ENCODE results near the gene ANKRD11.

DNA sequence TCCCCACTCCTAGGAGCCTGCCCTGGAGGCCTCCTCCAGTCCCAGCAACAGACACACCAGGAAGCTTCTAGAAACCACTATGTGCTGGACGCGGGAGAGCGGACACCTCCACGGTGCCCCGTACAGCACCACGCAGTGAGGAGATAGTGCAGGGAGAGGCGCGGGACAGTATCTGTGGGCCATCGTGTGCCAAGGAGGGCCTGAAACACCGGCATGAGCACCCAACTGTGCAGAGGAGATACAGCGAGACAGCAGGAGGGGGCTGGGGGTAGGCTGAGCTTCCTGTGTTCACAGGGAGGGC, 215.1 kb downstream of the ANKRD11 start:
- TF ChIP-seq, protein P1, sequence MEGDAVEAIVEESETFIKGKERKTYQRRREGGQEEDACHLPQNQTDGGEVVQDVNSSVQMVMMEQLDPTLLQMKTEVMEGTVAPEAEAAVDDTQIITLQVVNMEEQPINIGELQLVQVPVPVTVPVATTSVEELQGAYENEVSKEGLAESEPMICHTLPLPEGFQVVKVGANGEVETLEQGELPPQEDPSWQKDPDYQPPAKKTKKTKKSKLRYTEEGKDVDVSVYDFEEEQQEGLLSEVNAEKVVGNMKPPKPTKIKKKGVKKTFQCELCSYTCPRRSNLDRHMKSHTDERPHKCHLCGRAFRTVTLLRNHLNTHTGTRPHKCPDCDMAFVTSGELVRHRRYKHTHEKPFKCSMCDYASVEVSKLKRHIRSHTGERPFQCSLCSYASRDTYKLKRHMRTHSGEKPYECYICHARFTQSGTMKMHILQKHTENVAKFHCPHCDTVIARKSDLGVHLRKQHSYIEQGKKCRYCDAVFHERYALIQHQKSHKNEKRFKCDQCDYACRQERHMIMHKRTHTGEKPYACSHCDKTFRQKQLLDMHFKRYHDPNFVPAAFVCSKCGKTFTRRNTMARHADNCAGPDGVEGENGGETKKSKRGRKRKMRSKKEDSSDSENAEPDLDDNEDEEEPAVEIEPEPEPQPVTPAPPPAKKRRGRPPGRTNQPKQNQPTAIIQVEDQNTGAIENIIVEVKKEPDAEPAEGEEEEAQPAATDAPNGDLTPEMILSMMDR (IDR thresholded peaks at IDR 0.05; ENCODE audit: insufficient read depth, low read length, poor library complexity, severe bottlenecking) = no peak
- TF ChIP-seq EZH2phosphoT487 (conservative IDR thresholded peaks at IDR 0.05; ENCODE audit: low read length) = no peak

Measured in SU-DHL-6 (cell line).